Uterus (tissue), 4 donors: ENCODE results near the gene ANKFY1. TPM values are rescaled to one million over a fixed set of nuclear protein-coding genes. Genes with fewer than 3 reads are reported as not detected.
A peak's percentile ranks its signal among the peaks of the same experiment; 100 is the strongest.

Experiments used
- DNase-seq, 2 donors: peaks; one replicate each; pipeline ENCODE4 v3.0.0-alpha.2; 2019 to 2020
- H3K27ac ChIP-seq, 2 donors: fragments of 200-600 bp; sonication (generic); 1 replicate in 1 of 2; 2 replicates in 1 of 2; pipeline ENCODE4 v1.5.1; 2016 to 2018
- H3K27me3 ChIP-seq, 2 donors: fragments of 200-600 bp; sonication (generic); one replicate each; pipeline ENCODE4 v1.5.1; 2018 to 2019; ENCODE audit warnings: control low read depth in 1 of 2
- H3K36me3 ChIP-seq, 2 donors: fragments of 200-600 bp; sonication (generic); one replicate each; pipeline ENCODE4 v1.5.1; 2019; ENCODE audit warnings: control low read depth in 1 of 2
- H3K4me1 ChIP-seq, 2 donors: fragments of 200-600 bp; sonication (generic); one replicate each; pipeline ENCODE4 v1.5.1; 2018 to 2019; ENCODE audit warnings: control low read depth in 1 of 2
- H3K4me3 ChIP-seq, 2 donors: fragments of 200-600 bp; sonication (generic); 1 replicate in 1 of 2; 2 replicates in 1 of 2; pipeline ENCODE4 v1.5.1; 2018 to 2019; ENCODE audit warnings: mild to moderate bottlenecking in 1 of 2
- H3K9me3 ChIP-seq, 2 donors: fragments of 200-600 bp; sonication (generic); one replicate each; pipeline ENCODE4 v1.5.1; 2019; ENCODE audit warnings: control low read depth in 1 of 2
- CTCF ChIP-seq, 4 experiments: fragments of 200-600 bp in 2 of 4; fragments of 450-650 bp in 2 of 4; sonication (generic) in 2 of 4; IDR thresholded peaks; one replicate each; pipeline ENCODE4 v1.5.1; 2016 to 2019; ENCODE audit warnings: antibody characterized with exemption in 4 of 4, mild to moderate bottlenecking in 2 of 4, moderate library complexity in 1 of 4
- POLR2A ChIP-seq, 2 donors: fragments of 450-650 bp; IDR thresholded peaks; one replicate each; pipeline ENCODE4 v1.6.1; 2016; ENCODE audit warnings: antibody characterized with exemption in 2 of 2, mild to moderate bottlenecking in 1 of 2, moderate library complexity in 1 of 2
- intact Hi-C: fragments of 100-400 bp; cut with DNase I; formaldehyde crosslinking; loops from one replicate; pipeline ENCODE4 v1.15.1; 2023; ENCODE audit warnings: low total_unique reads
- total RNA-seq, 4 donors: library from RNA; depleted of rRNA in 3 of 4; stranded (reverse); fragments of >200 nt in 3 of 4; gene quantifications; one replicate each; pipeline versions ENCODE4 v1.1.0 to v1.2.4, GENCODE V29; 2014 to 2023
- donor health status: DM: yes; HTN: yes; CAD: no.

ANKFY1 gene
- total RNA-seq, 4 donors from 2014 or later, result 17.6 to 69.5 (median 52.8) TPM

- H3K36me3 ChIP-seq, result no peaks in the 10 kb centered on the region
- H3K27me3 ChIP-seq, result no peaks in the 10 kb centered on the region
- TF ChIP-seq CTCF (IDR thresholded peaks at IDR 0.05) (no peak), POLR2A (IDR thresholded peaks at IDR 0.05) (no peak)
- no peak overlapping the region for H3K27ac ChIP-seq
- H3K4me3 ChIP-seq, result no peak overlapping the region
- peaks cover 0 to 5% of the 10 kb centered on the region in 2 donors for H3K4me1 ChIP-seq
- intact Hi-C loops, result no loop called here
- no peak for DNase-seq
- no peaks in the 10 kb centered on the region for H3K9me3 ChIP-seq
Observed at GRCh38 chr17:4148611-4149308, 115.0 kb downstream of the ANKFY1 start.

DNA sequence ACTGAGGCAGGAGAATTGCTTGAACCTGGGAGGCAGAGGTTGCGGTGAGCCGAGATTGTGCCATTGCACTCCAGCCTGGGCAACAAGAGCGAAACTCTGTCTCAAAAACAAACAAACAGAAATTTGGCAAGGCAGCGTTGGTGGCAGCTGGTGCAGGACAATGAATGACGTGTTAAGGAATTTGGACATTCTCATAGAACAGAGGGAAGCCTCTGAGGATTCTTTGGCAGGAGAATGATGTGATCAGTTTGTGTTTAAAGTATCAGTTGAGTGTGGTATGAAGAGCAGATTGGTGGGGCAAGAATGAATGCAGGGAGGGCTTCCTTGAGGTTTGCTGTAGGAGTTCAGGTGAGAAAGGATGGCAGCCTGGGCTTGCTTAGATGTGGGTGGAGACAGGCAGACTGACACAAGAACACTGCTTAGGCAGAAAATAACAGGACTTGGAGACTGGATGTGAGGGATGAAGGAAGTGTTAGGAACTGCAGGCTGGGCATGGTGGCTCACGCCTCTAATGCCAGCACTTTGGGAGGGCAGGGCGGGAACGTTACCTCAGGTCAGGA is 115.9 kb downstream of the ANKFY1 start:
- Histone ChIP-seq H3K27me3 (no peaks in the 10 kb centered on the region), H3K9me3 (no peaks in the 10 kb centered on the region), H3K4me1 (peaks cover 0 to 5% of the 10 kb centered on the region in 2 donors), H3K36me3 (no peaks in the 10 kb centered on the region), H3K4me3 (no peak overlapping the region), H3K27ac (no peak overlapping the region)
- TF ChIP-seq POLR2A (IDR thresholded peaks at IDR 0.05) (no peak), CTCF (IDR thresholded peaks at IDR 0.05) (no peak)
- no peak for DNase-seq
- intact Hi-C loops, result no loop called here

GRCh38 chr17:4146641-4147040 is 117.1 kb downstream of the ANKFY1 start:
- Histone ChIP-seq H3K36me3 (no peaks in the 10 kb centered on the region), H3K27ac (no peak overlapping the region), H3K4me1 (peaks cover 0 to 5% of the 10 kb centered on the region in 2 donors), H3K27me3 (no peaks in the 10 kb centered on the region), H3K9me3 (no peaks in the 10 kb centered on the region), H3K4me3 (no peak overlapping the region)
- no peak for DNase-seq
- TF ChIP-seq POLR2A (IDR thresholded peaks at IDR 0.05) (no peak), CTCF (IDR thresholded peaks at IDR 0.05) (no peak)
- intact Hi-C loops, result no loop called here

- DNase-seq, result no peak
- intact Hi-C loops, result no loop called here
- Histone ChIP-seq H3K4me3 (peak overlapping the region; percentile 96 to 99), H3K4me1 (peaks cover 0 to 5% of the 10 kb centered on the region in 2 donors), H3K27ac (peak overlapping the region; percentile 99), H3K9me3 (no peaks in the 10 kb centered on the region), H3K27me3 (no peaks in the 10 kb centered on the region), H3K36me3 (no peaks in the 10 kb centered on the region)
- TF ChIP-seq POLR2A (IDR thresholded peaks at IDR 0.05) (no peak), CTCF (IDR thresholded peaks at IDR 0.05) (no peak)
Observed at GRCh38 chr17:4144422-4144747, 119.4 kb downstream of the ANKFY1 start.

GRCh38 chr17:4143563-4144421 is 120.0 kb downstream of the ANKFY1 start:
- peak; percentile 88 to 91 for DNase-seq
- intact Hi-C loops, result no loop called here
- TF ChIP-seq CTCF (IDR thresholded peaks at IDR 0.05), result peak in 1 of 4 experiments; percentile 10
- TF ChIP-seq POLR2A (IDR thresholded peaks at IDR 0.05), result peak; percentile 61 to 74

More at GRCh38 chr17:4143563-4144421, 120.0 kb downstream of the ANKFY1 start:
- Histone ChIP-seq H3K4me1 (peaks cover 0 to 5% of the 10 kb centered on the region in 2 donors), H3K36me3 (no peaks in the 10 kb centered on the region), H3K27ac (peak overlapping the region; percentile 99), H3K4me3 (peak overlapping the region; percentile 96 to 99), H3K27me3 (no peaks in the 10 kb centered on the region), H3K9me3 (no peaks in the 10 kb centered on the region)
